ENCODE results near the gene ELP4.

Gene ELP4

DNA sequence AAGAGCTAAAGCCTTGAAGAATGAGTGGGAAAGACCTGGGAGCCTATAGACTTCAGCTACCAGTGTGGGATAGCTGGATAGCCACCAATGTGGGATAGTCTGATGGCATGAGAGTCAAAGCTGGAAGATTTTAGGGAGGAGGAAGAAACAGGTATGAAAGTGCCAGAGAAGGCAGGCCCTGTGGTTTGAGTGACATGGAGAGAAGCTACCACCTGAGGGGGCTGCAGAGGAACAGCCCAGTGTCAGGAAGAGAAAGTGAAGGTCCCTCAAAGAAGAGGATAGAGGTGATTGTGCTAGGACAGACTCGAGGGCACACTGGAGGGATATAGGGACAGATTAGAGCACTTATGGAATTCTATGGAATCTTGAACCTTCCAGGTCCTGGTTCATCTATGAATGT lies 324.7 kb downstream of the ELP4 start:
- no peak overlapping the region for H3K4me3 ChIP-seq (ENCODE audit: low read depth in 1 of 2, low read length in 2 of 2)
- peaks cover 17 to 28% of the 10 kb centered on the region in 2 donors for H3K27me3 ChIP-seq (ENCODE audit: control insufficient read depth in 1 of 2, insufficient read depth in 2 of 2, low read length in 2 of 2)

More for the DNA sequence above, 324.7 kb downstream of the ELP4 start:
- no peak overlapping the region for H3K9ac ChIP-seq (ENCODE audit: low read length)
- H3K4me1 ChIP-seq (ENCODE audit: insufficient read depth, low read length), result no peaks in the 10 kb centered on the region
- no peak overlapping the region for H3K27ac ChIP-seq (ENCODE audit: low read depth, low read length)
- no peaks in the 10 kb centered on the region for H3K9me3 ChIP-seq (ENCODE audit: low read length)
- H3K36me3 ChIP-seq (ENCODE audit: insufficient read depth, low read length), result no peaks in the 10 kb centered on the region
